ENCODE results near the gene CDON.

DNA sequence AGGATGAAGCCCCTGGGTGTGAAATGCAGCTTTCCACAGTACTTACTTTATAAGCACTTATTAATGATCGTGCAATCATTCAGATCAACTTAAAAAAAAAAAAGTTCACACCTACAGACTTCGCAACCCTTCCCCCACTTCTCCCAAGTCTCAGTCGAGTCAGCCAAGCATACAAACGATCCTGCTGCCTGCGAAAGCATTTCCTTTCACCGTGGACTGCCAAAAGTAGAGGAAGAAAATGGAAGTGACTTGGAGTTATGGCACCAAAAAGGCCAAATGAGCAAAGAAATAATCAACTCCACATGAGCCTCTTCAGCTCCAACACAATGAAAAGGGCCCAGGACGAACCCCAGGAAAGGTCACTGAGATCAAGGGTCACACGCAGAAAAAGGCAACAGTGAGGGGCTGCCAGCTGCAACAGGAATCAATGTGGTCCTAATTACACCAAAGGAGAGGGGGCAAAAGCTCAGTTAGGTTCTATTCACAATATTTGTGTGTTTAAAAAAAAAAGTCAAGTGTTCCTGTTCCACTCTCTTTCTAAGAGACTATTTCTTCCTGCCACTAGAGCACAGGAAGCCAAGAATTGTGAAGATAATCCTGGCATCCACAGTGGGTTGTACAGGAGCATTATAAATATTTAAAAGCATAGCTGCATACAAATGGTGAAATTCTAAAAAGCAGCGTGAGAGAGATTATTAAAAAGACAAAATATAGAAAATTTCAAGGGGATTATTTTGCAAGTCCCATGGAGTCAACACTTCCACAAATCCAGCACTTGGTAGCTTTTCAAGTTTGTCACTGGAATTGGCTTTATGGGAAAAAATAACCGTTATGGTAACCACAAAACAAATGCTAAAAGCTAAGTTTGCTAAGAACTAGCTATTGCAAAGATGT, 28.4 kb downstream of the CDON start:
- no peak for TF ChIP-seq GATA3 (IDR thresholded peaks at IDR 0.05; ENCODE audit: low read depth, low read length)
- no peak for TF ChIP-seq GATA2 (IDR thresholded peaks at IDR 0.05; ENCODE audit: low read depth, low read length)
